Stimulated activated CD4-positive, alpha-beta T cell treated with anti-CD3 and anti-CD28 coated beads, TNF-alpha, amount 100 ng/mL, for 1 hour (primary cell): ENCODE measurements around the gene TGFBR3L.
A peak's percentile ranks its signal among the peaks of the same experiment; 100 is the strongest.
"Not testable (repeated sequence)": the region's sequence is repeated elsewhere in the genome, so short reads cannot be mapped to it uniquely, and the experiment has no call there.

Source experiments
- DNase-seq, 3 donors: peaks; one replicate each; pipeline ENCODE4 v3.0.0-alpha.2; 2020; ENCODE audit warnings: low read depth in 3 of 3, low spot score in 1 of 3

The TGFBR3L gene

GRCh38 chr19:7916103-7916954, 1.7 kb downstream of the TGFBR3L start:
- peak in 1 of 3 donors; percentile 33 for DNase-seq

DNA sequence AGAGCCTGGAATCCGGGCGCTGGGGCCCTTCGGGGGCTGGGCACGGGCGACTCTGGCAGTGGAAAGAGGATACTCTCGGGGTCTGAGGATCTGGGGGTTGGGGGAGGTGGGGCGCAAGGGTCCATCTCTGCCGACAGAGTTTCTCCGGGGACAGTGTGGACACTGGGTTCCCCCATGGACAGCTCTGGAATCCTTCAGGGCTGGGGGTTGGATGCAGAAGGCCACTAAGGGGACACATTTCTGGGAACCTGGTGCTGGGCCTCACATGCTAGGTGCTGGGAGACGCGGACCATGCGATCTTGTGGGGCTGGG, 2.3 kb downstream of the TGFBR3L start:
- DNase-seq, result no peak

DNA sequence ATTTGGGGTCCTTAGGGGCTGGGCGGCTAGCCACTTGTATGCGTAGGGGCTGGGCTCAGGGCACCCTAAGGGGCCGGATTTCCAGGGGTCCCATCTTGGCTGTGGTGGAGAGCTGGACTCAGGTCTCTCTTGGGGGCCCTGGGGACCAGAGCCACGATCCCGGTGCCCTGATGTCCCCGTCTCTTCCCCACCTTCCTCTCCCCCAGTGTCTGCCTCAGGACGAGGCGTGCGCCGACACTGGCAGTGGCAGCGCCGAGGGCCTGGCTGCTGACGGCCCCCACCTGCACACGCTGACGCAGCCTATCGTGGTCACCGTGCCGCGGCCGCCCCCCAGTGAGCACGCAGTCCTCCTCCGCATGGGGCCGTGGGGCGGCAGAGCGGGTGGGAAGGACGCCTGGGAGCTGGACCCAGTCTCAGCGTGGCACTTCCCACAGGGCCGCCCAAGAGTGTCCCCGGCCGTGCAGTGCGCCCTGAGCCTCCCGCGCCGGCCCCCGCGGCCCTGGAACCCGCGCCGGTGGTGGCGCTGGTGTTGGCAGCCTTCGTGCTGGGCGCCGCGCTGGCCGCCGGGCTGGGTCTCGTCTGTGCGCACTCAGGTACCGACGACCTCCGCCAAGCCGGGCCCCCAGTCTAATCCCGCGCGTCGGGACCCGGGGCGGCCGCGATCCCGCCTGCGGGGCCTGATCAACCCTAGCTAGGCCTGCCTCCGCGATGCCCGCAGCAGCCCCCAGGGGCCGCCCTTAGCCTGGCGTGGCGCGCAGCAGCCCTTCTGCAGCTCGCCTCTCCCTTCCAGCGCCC, 2.8 kb downstream of the TGFBR3L start:
- peak in 1 of 3 donors; percentile 45 for DNase-seq

GRCh38 chr19:7918062-7918614, 3.5 kb downstream of the TGFBR3L start:
- not testable (repeated sequence) for DNase-seq

GRCh38 chr19:7918615-7919421, 4.2 kb downstream of the TGFBR3L start:
- no peak for DNase-seq

DNA sequence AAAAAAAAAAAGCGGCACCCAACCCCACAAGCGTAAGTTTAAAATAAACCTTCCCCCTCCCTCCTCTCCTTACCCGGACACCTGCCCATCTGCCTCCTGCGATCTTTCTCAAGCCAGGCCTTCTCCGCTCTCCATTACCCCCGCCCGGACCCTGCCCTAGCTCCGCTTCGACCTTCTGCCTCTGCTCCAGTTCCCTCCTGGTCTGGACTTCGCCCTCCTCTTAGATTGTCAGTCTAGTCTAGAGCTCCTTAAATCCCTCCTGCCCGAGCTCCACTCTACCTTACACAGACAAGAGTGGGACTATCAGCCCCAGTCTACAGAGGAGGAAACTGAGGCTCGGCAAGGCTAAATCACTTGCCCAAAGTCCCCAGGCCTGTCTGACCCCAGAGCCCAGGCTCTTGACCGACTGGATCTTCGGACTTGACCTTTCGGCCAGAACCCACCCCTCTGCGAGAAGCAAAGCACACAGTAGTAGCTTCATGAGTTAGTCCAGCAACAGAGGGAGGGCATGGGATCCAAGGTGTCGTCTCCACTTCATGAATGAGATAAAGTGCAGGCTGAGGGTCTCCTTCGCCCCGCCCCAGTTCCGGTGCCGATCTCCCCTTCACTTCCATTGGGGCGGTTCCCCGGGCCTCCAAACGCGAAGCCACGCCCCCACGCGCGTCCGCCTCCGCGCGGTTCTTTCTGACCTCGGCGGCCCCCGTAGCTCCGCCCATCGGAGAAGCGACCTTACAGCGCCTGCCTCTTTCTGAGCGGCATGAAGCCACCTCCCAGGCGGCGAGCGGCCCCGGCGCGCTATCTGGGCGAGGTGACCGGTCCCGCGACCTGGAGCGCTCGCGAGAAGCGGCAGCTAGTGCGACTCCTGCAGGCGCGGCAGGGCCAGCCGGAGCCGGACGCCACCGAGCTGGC, 5.2 kb downstream of the TGFBR3L start, which contains the start of gene SNAPC2:
Gene SNAPC2, plus strand, starts transcription at position 729 of the 909 bp plus-strand sequence. Its CDS starts 29 bp downstream, at position 758.
- peak; percentile 89 to 93 (median 91) for DNase-seq

- DNase-seq, result peak; percentile 99 to 100 (median 100)
Measured at GRCh38 chr19:7920519-7921301, 6.1 kb downstream of the TGFBR3L start.

DNA sequence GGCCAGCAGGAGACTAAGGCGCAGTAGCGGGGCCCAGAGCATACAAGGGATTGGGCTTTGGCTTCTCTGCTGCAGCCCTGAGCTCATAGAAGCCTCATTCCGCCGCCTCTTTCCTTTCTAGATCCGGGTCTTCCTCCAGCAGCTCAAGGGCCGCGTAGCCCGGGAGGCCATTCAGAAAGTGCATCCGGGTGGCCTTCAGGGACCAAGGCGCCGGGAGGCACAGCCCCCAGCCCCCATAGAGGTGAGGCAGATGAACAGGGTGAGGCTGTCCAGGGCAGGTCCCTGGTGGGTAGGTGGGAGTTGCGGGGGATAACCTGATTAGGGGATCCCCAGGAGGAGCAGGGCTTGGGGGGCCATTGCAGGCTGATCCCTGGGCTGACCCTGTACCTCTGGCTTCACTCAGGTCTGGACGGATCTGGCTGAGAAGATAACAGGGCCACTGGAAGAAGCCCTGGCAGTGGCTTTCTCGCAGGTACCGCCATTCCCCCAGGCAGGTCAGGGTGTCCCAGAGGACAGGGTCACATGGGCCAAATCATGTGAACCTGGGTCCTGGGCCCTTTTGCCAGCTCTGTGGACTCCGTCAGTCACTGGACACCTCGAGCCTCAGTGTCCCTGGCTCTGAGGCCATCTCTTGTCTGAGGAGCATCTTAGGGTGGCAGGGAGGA, 6.8 kb downstream of the TGFBR3L start:
- no peak for DNase-seq

- no peak for DNase-seq
Measured at GRCh38 chr19:7921967-7922835, 7.6 kb downstream of the TGFBR3L start.

- DNase-seq, result no peak
Measured at GRCh38 chr19:7922836-7923195, 8.2 kb downstream of the TGFBR3L start.

GRCh38 chr19:7923295-7924191, 8.9 kb downstream of the TGFBR3L start:
- no peak for DNase-seq

GRCh38 chr19:7924241-7924640, 9.6 kb downstream of the TGFBR3L start:
- no peak for DNase-seq

- no peak for DNase-seq
Measured at GRCh38 chr19:7924651-7925170, 10.1 kb downstream of the TGFBR3L start.

DNA sequence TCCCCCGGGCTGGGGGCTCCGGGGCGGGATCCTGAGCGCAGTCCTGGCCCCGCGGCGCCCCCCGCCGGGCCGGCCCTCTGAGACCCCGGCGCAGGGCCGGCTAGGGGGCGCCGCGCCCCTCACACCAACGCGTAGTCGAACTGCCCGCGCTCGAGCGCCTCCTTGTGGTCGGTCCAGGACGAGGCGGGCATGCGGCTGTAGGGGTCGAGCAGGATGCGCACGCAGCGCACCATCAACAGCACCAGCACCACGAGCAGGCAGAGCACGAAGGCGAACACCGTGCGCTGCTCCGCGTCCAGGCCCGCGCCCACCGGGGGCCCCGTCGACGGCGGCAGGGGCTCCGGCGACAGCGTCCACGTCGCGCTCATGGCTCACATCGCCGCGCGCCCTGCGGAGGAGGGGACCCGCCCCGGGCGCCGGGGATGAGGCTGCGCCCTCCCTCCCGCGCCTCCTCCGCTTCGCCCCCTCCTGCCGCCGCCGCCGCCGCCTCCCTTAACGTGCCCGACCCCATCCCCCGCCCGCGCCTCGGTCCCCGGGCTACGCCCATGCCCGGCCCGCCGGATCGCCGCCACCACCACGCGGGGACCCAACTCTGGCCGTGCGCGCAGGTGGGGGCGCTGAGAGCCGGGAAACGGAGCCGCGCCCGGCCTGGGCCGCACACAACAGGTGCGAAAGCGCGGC, 10.7 kb downstream of the TGFBR3L start:
- peak; percentile 34 to 71 (median 53) for DNase-seq

GRCh38 chr19:7926021-7926726, 11.5 kb downstream of the TGFBR3L start, which contains the start of gene CTXN1:
Gene CTXN1 (minus strand): TSS chr19:7926135. CDS start chr19:7925538, 597 bp downstream.
- DNase-seq, result peak; percentile 49 to 83 (median 69)
